Fibroblast of peridontal ligament (primary cell): ENCODE results near the gene HDAC8.
A peak's percentile ranks its signal among the peaks of the same experiment; 100 is the strongest.

ENCODE experiments used
- DNase-seq: peaks from one replicate; pipeline ENCODE4 v3.0.0-alpha.2; 2010; ENCODE audit errors: extremely low read depth

The HDAC8 gene

GRCh38 chrX:72316408-72317110 lies 256.1 kb downstream of the HDAC8 start:
- no peak for DNase-seq

DNA sequence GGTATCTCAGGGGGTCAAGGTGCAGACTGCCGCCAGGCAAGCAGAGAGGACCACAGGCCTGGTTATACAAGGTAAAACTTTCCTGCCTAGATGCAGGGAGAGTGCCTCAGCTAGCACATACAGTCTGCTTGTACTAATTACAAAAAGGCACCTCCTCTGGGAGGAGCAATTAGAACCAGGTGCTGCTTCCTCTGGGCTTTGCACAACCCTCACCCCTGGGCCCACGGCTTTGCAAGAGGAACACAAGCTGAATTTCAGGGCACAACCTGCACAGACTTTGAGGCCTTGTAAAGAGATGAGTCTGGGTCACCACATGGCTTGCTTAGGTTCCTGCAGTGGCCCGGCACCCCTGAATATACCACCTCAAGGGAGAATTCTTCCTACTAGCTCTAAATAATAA lies 257.8 kb downstream of the HDAC8 start:
- no peak for DNase-seq

GRCh38 chrX:72313707-72314641 lies 258.7 kb downstream of the HDAC8 start:
- DNase-seq: no peak

DNA sequence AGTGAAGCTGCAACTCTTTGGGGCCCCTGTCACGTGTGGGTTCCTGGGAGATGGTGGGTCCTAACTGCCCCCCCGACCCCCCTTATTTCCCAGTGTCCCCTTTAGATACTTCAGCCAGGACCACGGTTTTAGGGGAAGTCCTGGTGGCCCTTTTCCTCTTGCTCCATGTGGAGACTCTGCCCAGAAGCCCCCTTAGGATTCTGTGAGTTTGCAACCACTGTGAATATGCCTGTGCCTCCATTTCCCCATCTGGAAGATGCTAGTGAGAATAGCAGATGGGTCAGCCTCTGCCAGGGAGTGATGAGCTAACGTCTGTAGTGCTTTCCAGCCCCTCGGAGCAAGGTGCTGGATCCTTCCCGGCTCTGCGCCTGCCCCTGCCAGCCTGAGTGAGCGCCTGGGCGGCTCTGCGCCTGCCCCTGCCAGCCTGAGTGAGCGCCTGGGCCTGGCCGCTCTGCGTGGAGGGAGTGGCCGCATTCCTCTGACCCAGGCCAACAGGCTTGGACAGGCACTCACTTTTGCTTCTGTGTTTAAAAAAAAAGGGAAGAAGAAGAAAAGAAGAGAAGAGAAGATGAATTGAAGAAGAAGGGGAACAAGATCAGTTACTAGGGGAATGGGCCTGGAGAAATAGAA lies 260.2 kb downstream of the HDAC8 start:
- no peak for DNase-seq

GRCh38 chrX:72309297-72310071 lies 263.2 kb downstream of the HDAC8 start:
- DNase-seq: no peak

DNA sequence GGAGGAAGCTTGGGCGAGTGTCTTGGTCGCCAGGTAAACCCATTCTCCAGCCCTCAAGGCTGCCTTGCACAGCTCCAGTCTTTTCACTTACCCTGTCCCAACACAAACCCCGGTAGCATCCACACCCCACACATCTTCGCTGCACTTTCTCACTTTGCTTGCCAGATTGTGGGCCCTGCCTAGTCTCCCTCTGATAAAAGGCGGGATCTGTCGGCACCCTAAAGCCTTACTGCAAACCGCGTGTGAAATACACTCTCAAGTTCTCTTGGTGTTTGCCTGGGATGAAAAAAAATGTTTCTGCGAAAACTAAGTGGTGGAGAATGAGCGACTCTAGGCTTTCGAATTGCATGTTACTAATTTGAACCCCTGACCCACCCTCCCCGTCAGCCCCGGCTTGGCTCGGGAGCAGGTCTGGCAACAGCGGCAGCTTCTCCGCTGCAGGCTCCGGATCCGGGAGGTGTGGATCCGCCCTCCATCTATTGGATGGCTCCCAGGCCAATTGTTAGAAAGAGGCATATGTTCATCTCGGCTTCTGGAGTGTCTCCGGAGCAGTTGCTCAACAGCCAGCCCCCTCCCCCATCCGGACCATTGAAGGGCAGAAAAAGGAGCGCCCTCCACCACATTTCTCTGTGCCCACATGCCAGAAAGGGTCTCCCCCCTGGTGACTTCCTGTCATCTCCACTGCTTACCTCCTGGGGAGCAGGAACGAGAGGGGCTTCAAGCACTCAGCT lies 263.9 kb downstream of the HDAC8 start:
- DNase-seq: peak; percentile 36

DNA sequence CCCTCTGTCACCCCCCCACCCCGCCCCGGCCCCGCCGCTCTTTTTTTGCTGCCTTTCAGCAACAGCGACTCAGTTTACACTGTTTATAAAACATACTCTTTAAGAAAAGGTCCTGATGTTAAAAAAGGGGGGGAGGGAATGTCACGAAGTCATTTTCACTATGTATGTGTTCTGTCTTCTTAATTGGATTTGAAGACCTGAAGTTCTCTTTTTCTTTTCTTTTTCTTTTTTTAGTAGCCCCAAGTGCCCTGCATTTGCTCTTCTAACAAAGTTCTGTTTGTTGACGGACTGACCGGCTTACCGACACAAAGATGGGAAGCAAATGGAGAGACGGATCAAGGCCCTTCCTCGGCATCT lies 264.5 kb downstream of the HDAC8 start:
- no peak for DNase-seq

GRCh38 chrX:72307646-72308051 lies 265.0 kb downstream of the HDAC8 start:
- DNase-seq: no peak

- DNase-seq: peak; percentile 46
Measured at GRCh38 chrX:72306851-72307645, 265.6 kb downstream of the HDAC8 start.

GRCh38 chrX:72306085-72306801 lies 266.4 kb downstream of the HDAC8 start:
- no peak for DNase-seq

GRCh38 chrX:72305286-72306084 lies 267.2 kb downstream of the HDAC8 start, which contains the start of gene CITED1:
CITED1 (minus strand) TSS chrX:72305914; CDS start chrX:72302869, 3,045 bp downstream.
- no peak for DNase-seq

GRCh38 chrX:72304877-72305276 lies 267.8 kb downstream of the HDAC8 start:
- no peak for DNase-seq

- no peak for DNase-seq
Measured at GRCh38 chrX:72301781-72302180, 270.9 kb downstream of the HDAC8 start.

- DNase-seq: no peak
Measured at GRCh38 chrX:72299891-72300630, 272.6 kb downstream of the HDAC8 start.

GRCh38 chrX:72297953-72298730 lies 274.5 kb downstream of the HDAC8 start:
- no peak for DNase-seq

- no peak for DNase-seq
Measured at GRCh38 chrX:72296991-72297390, 275.7 kb downstream of the HDAC8 start.

- no peak for DNase-seq
Measured at GRCh38 chrX:72295745-72296144, 276.9 kb downstream of the HDAC8 start.
